H9 (cell line): ENCODE measurements around the gene HOXB8. TPM values are rescaled to one million over a fixed set of nuclear protein-coding genes. Genes with fewer than 3 reads are reported as not detected.

ENCODE experiments used
- DNase-seq: peaks from one replicate; pipeline ENCODE4 v3.0.0-alpha.2; 2017
- H2AFZ ChIP-seq: one replicate; pipeline ENCODE4 v1.6.1; 2013; ENCODE audit warnings: mild to moderate bottlenecking, low read length, control low read depth, moderate library complexity
- H2AK5ac ChIP-seq: 2 replicates; pipeline ENCODE4 v1.6.1; 2013; ENCODE audit warnings: low read length, control low read depth, mixed read lengths; ENCODE audit not compliant: insufficient read length
- H2BK120ac ChIP-seq: one replicate; pipeline ENCODE4 v1.6.1; 2013; ENCODE audit warnings: low read depth, mild to moderate bottlenecking, low read length, control low read depth, inconsistent platforms; ENCODE audit not compliant: poor library complexity, severe bottlenecking
- H2BK12ac ChIP-seq: 2 replicates; pipeline ENCODE4 v1.6.1; 2013; ENCODE audit warnings: low read length, control low read depth, mixed read lengths, low read depth; ENCODE audit not compliant: insufficient read length
- H2BK15ac ChIP-seq: 2 replicates; pipeline ENCODE4 v1.6.1; 2013; ENCODE audit warnings: low read depth, low read length, control low read depth
- H2BK20ac ChIP-seq: one replicate; pipeline ENCODE4 v1.6.1; 2013; ENCODE audit warnings: low read depth, mild to moderate bottlenecking, low read length, control low read depth, inconsistent platforms; ENCODE audit not compliant: poor library complexity, severe bottlenecking
- H2BK5ac ChIP-seq: 2 replicates; pipeline ENCODE4 v1.6.1; 2013; ENCODE audit warnings: low read length, control low read depth, mixed read lengths; ENCODE audit not compliant: insufficient read length
- H3K14ac ChIP-seq: 2 replicates; pipeline ENCODE4 v1.6.1; 2013; ENCODE audit warnings: low read length, control low read depth; ENCODE audit not compliant: insufficient read depth
- H3K18ac ChIP-seq: 2 replicates; pipeline ENCODE4 v1.6.1; 2013; ENCODE audit warnings: low read depth, mild to moderate bottlenecking, mixed read lengths, low read length, control low read depth; ENCODE audit not compliant: insufficient read length
- H3K23ac ChIP-seq: 2 replicates; pipeline ENCODE4 v1.6.1; 2013; ENCODE audit warnings: low read length, control low read depth, mixed read lengths, low read depth; ENCODE audit not compliant: insufficient read length
- H3K23me2 ChIP-seq: 2 replicates; pipeline ENCODE4 v1.6.1; 2013; ENCODE audit warnings: low read depth, mild to moderate bottlenecking, mixed read lengths, low read length, control low read depth; ENCODE audit not compliant: insufficient read length, poor library complexity, severe bottlenecking
- H3K27ac ChIP-seq: 2 replicates; pipeline ENCODE4 v1.5.1; 2013; ENCODE audit warnings: low read length, control low read depth, mixed read lengths, low read depth; ENCODE audit not compliant: insufficient read length
- H3K27me3 ChIP-seq: 2 replicates; pipeline ENCODE4 v1.6.1; 2013; ENCODE audit warnings: low read length, control low read depth, inconsistent platforms; ENCODE audit not compliant: insufficient read depth
- H3K4ac ChIP-seq: 2 replicates; pipeline ENCODE4 v1.6.1; 2013; ENCODE audit warnings: low read depth, mild to moderate bottlenecking, control low read depth, inconsistent platforms, low read length, moderate library complexity
- H3K4me1 ChIP-seq: 2 replicates; pipeline ENCODE4 v1.6.1; 2013; ENCODE audit warnings: low read length, control low read depth, inconsistent platforms; ENCODE audit not compliant: insufficient read depth
- H3K4me2 ChIP-seq: 2 replicates; pipeline ENCODE4 v1.6.1; 2013; ENCODE audit warnings: low read length, control low read depth, mixed read lengths; ENCODE audit not compliant: insufficient read length, insufficient read depth
- H3K56ac ChIP-seq: 2 replicates; pipeline ENCODE4 v1.6.1; 2013; ENCODE audit warnings: low read depth, mild to moderate bottlenecking, mixed read lengths, low read length, control low read depth; ENCODE audit not compliant: insufficient read length
- H3K79me1 ChIP-seq: 2 replicates; pipeline ENCODE4 v1.6.1; 2013; ENCODE audit warnings: low read depth, mild to moderate bottlenecking, moderate library complexity, low read length, control low read depth, inconsistent platforms; ENCODE audit not compliant: insufficient read depth, poor library complexity, severe bottlenecking
- H3K79me2 ChIP-seq: 2 replicates; pipeline ENCODE4 v1.6.1; 2013; ENCODE audit warnings: low read length, control low read depth, inconsistent platforms; ENCODE audit not compliant: insufficient read depth
- H3K9ac ChIP-seq: 2 replicates; pipeline ENCODE4 v1.6.1; 2013; ENCODE audit warnings: low read length, control low read depth, mixed read lengths; ENCODE audit not compliant: insufficient read length; ENCODE audit errors: extremely low read depth
- H3K9me3 ChIP-seq: one replicate; pipeline ENCODE4 v1.6.1; 2013; ENCODE audit warnings: low read depth, low read length, inconsistent platforms; ENCODE audit not compliant: control insufficient read depth
- H3T11ph ChIP-seq: one replicate; pipeline ENCODE4 v1.6.1; 2013; ENCODE audit warnings: mild to moderate bottlenecking, low read length, control low read depth, inconsistent platforms
- H4K20me1 ChIP-seq: one replicate; pipeline ENCODE4 v1.6.1; 2013; ENCODE audit not compliant: control insufficient read depth, insufficient read length, insufficient read depth
- H4K5ac ChIP-seq: 2 replicates; pipeline ENCODE4 v1.6.1; 2013; ENCODE audit warnings: low read depth, mild to moderate bottlenecking, mixed read lengths, low read length, control low read depth; ENCODE audit not compliant: insufficient read length
- H4K8ac ChIP-seq: replicated peaks from 2 replicates; pipeline ENCODE4 v1.6.1; 2013; ENCODE audit warnings: low read length, control low read depth, mixed read lengths, low read depth; ENCODE audit not compliant: insufficient read length
- H4K91ac ChIP-seq: 2 replicates; pipeline ENCODE4 v1.6.1; 2013; ENCODE audit warnings: low read depth, mild to moderate bottlenecking, moderate library complexity, mixed read lengths, low read length, control low read depth; ENCODE audit not compliant: insufficient read length
- H3K27ac Mint-ChIP-seq, 3 experiments: 2 replicates in 2 of 3; 3 replicates in 1 of 3; pipeline ENCODE4 v1.8.0; 2020 to 2021; ENCODE audit warnings: mixed read lengths in 3 of 3, mild to moderate bottlenecking in 1 of 3, moderate library complexity in 1 of 3
- H3K27me3 Mint-ChIP-seq: 2 replicates; pipeline ENCODE4 v1.8.0; 2021; ENCODE audit warnings: low read depth, mild to moderate bottlenecking, moderate library complexity, mixed read lengths
- H3K36me3 Mint-ChIP-seq, 3 experiments: 2 replicates in 2 of 3; 3 replicates in 1 of 3; pipeline ENCODE4 v1.8.0; 2020 to 2021; ENCODE audit warnings: low read depth in 3 of 3, mixed read lengths in 3 of 3; ENCODE audit not compliant: insufficient read depth in 1 of 3
- H3K4me1 Mint-ChIP-seq, 2 experiments: 2 replicates each; pipeline ENCODE4 v1.8.0; 2020; ENCODE audit warnings: mixed read lengths in 2 of 2
- H3K4me3 Mint-ChIP-seq, 2 experiments: 2 replicates in 1 of 2; 3 replicates in 1 of 2; pipeline ENCODE4 v1.8.0; 2020 to 2021; ENCODE audit warnings: mild to moderate bottlenecking in 2 of 2, mixed read lengths in 2 of 2, moderate library complexity in 1 of 2
- H3K9me3 Mint-ChIP-seq, 2 experiments: 2 replicates in 1 of 2; 3 replicates in 1 of 2; pipeline ENCODE4 v1.8.0; 2020; ENCODE audit warnings: mild to moderate bottlenecking in 2 of 2, mixed read lengths in 2 of 2, moderate library complexity in 1 of 2
- WGBS: extraction: QIAGEN DNeasy Blood & Tissue Kit; methylation state at CpG from one replicate; pipeline ENCODE4 v1.1.7; 2013; ENCODE audit warnings: missing lambda C conversion rate, low lambda C conversion rate, mixed read lengths; ENCODE audit not compliant: insufficient read length; ENCODE audit errors: extremely low coverage; 5-methylcytosine and 5-hydroxymethylcytosine counted together
- total RNA-seq: library from RNA; stranded (reverse); gene quantifications from 2 replicates; pipeline ENCODE4 v1.2.1, GENCODE V29; 2021
- TF ChIP-seq, protein P1 (sequence below): fragments of 200-600 bp; sonication (generic); conservative IDR thresholded peaks from 3 replicates; pipeline ENCODE4 v1.8.0; 2021; ENCODE audit warnings: antibody characterized with exemption, mild to moderate bottlenecking

Gene HOXB8
- total RNA-seq, 1 experiment from 2014 or later: not detected

- Histone ChIP-seq H2BK5ac (no peak overlapping the region), H2BK120ac (no peak overlapping the region), H4K5ac (no peak overlapping the region), H2AFZ (no peak overlapping the region), H4K8ac (no peak overlapping the region), H3K56ac (no peak overlapping the region), H2BK15ac (no peak overlapping the region), H3K79me2 (no peaks in the 10 kb centered on the region), H4K91ac (no peak overlapping the region), H3K27ac (no peak overlapping the region), H2BK12ac (no peak overlapping the region), H2BK20ac (no peak overlapping the region), H3T11ph (no peak overlapping the region), H3K27me3 (peaks cover 100% of the 10 kb centered on the region), H4K20me1 (no peaks in the 10 kb centered on the region), H3K4ac (no peak overlapping the region), H3K4me1 (no peaks in the 10 kb centered on the region), H3K18ac (no peak overlapping the region), H3K79me1 (no peaks in the 10 kb centered on the region), H3K23me2 (peaks cover 3% of the 10 kb centered on the region), H3K23ac (no peak overlapping the region), H3K9ac (no peak overlapping the region), H3K9me3 (no peaks in the 10 kb centered on the region), H3K4me2 (no peak overlapping the region), H3K14ac (no peak overlapping the region), H2AK5ac (no peak overlapping the region)
- Mint-ChIP-seq H3K36me3 (no peaks in the 10 kb centered on the region; a peak in 1 of 7 replicates), H3K4me3 (no peak overlapping the region), H3K9me3 (peaks cover 7 to 14% of the 10 kb centered on the region in 2 experiments; a peak in 3 of 5 replicates), H3K4me1 (peaks cover 13 to 27% of the 10 kb centered on the region in 2 experiments), H3K27ac (no peak overlapping the region), H3K27me3 (peaks cover 100% of the 10 kb centered on the region)
- TF ChIP-seq, protein P1, sequence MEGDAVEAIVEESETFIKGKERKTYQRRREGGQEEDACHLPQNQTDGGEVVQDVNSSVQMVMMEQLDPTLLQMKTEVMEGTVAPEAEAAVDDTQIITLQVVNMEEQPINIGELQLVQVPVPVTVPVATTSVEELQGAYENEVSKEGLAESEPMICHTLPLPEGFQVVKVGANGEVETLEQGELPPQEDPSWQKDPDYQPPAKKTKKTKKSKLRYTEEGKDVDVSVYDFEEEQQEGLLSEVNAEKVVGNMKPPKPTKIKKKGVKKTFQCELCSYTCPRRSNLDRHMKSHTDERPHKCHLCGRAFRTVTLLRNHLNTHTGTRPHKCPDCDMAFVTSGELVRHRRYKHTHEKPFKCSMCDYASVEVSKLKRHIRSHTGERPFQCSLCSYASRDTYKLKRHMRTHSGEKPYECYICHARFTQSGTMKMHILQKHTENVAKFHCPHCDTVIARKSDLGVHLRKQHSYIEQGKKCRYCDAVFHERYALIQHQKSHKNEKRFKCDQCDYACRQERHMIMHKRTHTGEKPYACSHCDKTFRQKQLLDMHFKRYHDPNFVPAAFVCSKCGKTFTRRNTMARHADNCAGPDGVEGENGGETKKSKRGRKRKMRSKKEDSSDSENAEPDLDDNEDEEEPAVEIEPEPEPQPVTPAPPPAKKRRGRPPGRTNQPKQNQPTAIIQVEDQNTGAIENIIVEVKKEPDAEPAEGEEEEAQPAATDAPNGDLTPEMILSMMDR: no peak
- DNase-seq: no peak
- WGBS: no CpG with 5 or more reads among the region's 2 CpGs
These were observed 27.0 kb downstream of the HOXB8 start for GRCh38 chr17:48588074-48588415.
